GM18499 (cell line): ENCODE data around the gene EDAR.

Experiments
- ATAC-seq: cut with Tn5 transposase; IDR thresholded peaks from one replicate; pipeline ENCODE4 v1.9.1; 2021; ENCODE audit warnings: moderate number of reproducible peaks; ENCODE audit not compliant: insufficient read depth, unreplicated experiment

The EDAR gene

DNA sequence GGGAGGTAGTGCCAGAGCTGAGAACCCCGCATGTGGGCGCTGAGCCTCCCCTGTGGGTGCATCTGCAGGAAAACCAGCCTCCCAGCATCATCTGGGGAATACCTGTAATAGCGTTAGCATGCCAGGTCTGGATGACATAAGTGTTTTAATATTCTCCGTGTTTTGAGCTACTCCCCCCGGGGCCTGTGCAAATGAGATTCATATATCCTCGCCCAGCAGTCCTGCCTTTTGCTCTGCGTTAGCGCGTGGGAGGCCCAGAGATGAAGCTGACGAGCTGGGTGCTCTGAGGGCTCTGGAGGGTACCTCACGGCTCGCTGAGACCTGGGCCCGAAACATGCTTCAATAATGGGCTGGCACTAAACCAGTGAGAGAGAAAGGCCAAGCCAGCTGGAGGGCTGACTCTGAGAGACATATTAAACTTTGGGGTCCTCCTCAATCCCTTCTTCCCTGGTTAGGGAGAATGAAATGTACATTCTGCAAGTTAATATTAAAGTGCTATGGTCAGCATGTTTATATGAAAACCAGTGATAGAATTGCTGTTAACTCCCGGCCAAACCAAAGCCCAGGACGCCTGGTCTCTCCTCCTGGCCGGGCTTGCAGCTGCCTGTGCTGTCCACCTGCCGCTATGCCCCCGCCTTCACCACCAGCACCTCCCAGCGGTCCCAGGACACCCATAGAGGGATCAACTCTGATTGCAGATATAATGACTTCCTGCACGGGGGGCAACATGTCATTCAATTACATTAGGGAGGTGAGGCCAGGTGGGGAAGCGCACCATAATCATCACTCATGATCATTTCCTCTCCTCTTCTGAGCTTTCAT lies 77.0 kb downstream of the EDAR start:
- no peak for ATAC-seq

GRCh38 chr2:108911401-108911800 lies 77.6 kb downstream of the EDAR start:
- ATAC-seq: no peak

DNA sequence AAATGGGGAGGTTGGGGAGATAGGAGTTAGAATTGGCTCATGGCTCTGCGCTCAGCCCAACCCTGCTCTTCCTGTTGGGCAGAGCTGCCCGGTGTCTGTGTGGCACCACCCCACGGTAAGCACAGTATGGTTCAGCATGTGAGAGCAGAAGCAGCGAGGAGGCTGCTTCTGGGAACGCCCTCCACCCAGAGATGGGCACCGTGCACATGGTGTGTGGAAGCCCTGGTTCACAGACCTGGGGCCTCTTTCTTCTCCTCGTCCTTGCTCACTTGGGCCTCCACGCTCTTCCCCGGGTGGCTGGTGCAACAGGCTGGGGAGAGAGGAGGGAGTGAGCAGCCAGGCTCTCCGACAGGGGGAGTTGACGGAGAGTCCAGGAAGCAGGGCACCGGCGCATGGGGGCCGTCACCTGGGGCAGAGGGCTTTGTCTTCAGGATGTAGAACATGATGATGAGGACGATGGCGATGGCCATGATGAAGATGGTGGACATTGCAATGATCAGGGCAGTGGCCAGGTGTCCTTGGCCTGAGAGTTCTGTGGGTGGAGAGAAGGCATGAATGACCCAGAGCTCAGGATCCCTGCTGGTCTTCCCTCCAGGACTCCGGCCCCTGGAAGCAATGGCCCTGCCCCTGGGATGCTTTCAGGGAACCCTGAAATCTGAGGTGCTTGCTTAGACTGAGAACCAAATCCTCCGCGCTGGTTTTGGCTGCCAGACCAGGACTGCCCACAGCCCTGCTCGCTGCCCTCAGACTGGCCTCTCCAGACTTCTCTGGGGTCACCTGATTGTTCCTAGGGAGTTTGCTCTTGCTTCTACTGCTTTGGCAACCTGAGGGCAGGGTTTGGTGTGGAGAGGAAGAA lies 78.3 kb downstream of the EDAR start:
- ATAC-seq: no peak

DNA sequence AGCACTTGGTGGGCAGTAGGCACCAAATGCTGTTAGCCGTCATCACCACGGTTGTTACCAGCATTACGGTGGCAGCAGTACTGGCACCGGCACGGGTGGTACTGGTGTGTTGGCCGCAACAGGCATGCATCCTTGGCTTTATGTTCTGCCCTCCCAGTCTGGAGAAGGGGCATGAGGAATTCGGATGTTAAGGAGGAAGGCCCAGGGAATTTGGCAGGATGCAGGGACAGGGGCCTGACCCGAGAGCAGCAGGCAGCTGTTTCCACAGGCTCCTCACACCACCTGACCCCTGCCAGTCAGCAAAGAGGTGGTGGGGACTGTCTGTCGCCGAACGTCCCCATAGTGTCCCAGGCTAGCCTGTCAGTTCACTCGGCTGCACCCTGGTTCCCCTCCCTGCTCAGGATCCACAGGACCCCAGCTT lies 79.0 kb downstream of the EDAR start:
- ATAC-seq: no peak

- ATAC-seq: no peak
Measured at GRCh38 chr2:108909275-108909823, 79.7 kb downstream of the EDAR start.

DNA sequence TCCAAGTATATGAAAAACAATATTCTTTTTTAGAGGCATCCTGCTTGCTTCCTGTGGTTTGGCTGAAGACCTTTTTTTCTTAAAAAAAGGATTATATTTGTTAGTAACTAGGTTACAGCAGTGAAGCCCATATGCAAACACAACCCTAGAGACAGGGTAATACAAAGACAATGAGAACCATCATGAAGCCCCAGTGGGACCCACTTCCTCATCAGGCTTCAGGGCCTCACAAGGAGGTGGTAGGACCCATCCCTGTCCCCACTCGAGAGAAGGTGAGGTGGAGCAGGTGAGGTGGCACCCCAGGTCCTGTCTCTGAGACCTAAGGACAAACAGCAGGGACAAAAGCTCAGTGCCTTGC lies 80.3 kb downstream of the EDAR start:
- ATAC-seq: no peak

DNA sequence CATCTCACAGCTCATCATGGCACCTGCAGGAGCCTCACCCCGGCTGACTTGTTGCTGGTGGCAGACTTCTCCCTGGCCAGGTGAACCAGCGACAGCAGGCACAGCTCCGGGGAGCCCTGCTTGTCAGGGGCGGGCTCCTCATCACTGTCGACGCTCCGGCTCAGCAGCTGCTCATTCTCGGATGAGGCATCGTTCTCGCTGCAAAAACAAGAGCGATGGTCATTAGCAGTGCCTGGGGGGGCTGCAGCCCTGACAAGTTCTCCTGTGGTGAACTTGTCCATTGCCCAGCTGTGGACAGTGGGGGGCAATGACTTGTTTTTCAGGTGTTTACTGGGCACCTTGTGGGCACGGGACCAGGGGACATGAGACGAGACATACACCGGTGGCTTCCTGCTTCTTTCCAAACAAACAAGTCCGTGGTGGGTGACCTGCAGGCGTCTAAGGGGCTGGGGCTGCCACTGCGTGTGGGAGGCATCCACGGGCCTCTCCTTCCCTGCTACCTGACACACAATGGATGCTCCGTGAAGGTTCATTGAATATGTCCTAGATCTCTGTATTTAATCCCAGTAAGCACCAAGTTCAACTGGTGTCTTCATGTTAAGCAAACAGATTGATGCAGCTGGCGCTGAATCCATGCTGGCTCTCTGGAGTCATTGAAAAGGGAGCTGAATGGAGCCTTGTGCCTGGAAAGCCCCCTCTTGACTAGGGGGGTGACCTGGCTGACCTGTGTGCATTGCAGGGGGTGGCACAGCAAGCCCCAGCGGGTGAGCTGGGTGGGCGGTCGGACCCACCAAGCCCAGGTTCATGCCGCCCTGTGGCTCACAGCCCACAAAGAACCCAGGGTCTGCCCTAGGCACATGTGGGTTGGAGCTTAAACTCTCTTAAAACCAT lies 81.0 kb downstream of the EDAR start:
- ATAC-seq: no peak

DNA sequence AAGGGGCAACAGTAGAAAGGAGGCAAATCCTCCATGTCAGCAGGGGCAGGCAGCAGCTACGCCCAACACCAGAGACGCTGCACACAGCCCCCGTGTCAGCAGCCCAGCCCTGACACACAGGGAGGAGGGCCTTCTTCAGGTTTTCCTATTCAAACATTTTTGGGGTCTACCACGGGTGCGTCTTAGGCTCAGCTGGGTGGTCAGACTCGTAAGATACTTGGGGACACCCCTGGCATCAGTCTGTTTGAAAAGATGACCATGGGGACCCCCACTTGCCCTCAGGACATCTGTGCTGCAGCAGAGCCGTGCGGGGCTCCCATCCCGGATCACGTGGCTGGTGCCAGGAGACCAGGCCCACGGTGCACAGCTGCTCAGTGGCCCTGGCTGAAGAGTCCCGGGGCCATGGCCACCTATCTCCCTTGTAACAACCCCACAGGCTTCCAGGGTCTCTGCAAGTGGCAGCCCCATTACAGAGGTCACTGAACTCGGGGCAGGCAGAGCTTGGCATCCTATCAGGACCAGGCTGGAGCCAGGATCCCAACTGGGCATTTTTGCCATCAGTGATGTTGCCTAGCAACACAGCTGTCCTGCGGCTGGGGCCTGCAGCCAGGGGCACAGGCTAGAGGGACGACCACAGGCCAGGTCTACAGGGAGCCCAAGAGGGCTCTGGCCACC lies 82.5 kb downstream of the EDAR start:
- no peak for ATAC-seq

- no peak for ATAC-seq
Measured at GRCh38 chr2:108905906-108906305, 83.1 kb downstream of the EDAR start.

GRCh38 chr2:108905176-108905575 lies 83.8 kb downstream of the EDAR start:
- ATAC-seq: no peak

- ATAC-seq: no peak
Measured at GRCh38 chr2:108904680-108905079, 84.3 kb downstream of the EDAR start.

DNA sequence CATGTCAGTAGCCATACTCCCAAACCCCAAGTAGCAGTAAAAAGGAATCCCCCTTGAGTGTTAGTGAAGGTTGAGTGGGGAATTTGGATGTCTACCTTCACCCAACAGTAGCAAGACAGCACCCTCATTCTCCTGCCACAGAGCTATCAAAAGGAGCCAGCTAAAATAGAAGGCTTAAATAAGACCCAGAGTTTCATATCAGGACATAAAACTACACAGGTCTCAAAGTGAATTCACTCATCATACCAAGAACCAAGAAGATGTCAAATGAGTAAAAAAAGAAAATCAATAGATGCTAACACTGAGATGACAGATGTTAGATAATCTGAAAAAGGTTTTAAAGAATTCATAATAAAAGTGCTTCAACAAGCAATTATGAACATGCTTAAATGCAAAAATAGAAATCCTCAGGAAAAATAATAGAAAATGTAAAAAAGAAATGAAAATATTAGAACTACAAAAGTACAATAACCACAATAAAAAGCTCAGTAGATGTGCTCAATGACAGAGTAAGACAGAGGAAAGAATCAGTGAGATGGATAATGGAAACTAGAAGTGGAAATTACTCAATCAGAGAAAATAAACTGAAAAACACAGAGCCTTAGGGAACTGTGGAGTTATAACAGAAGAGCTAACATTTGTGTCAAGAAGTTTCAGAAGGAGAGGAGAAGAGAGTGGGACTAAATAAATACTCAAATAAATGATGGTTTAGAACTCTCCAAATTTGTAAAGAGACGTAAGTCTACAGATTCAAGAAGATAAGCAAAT lies 90.5 kb downstream of the EDAR start:
- no peak for ATAC-seq

DNA sequence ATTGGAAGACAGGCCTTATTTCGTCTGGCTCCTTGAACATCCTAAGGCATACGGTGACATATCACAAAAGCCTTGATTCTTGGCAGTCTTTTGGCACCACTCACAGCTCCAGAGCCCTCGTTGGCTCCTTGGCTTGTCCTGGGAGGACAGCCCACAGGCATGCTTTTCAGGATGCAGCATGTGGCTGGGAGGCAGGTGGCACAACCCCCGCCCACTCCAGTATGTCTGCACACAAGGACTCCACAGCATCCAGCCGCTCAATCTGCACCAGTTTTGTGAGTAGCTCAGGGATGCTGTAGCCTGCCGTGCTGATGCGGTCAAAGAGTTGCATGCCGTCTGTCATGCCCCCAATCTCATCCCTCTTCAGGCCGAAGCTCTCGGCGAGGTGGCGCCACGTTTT lies 92.3 kb downstream of the EDAR start:
- ATAC-seq: no peak

GRCh38 chr2:108895188-108895587 lies 93.8 kb downstream of the EDAR start:
- no peak for ATAC-seq

DNA sequence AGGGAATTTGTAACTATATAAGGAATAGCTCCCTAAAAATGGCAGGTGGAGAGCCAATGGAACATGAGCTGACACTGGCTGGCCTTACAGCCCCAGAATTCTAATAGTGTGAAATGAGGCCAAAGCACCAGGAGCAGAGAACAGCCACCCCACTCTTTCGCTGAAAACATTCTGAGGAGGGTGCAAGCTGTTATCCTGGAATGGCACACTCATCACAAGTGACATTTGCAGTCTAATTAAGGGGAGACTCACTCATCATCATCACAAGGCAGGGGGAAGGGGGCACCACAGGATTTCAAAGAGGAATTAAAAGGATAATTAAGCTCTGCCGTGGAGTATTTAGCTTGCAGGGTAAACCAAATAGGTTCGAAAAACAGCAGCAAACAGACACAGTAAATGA lies 94.3 kb downstream of the EDAR start:
- ATAC-seq: no peak

DNA sequence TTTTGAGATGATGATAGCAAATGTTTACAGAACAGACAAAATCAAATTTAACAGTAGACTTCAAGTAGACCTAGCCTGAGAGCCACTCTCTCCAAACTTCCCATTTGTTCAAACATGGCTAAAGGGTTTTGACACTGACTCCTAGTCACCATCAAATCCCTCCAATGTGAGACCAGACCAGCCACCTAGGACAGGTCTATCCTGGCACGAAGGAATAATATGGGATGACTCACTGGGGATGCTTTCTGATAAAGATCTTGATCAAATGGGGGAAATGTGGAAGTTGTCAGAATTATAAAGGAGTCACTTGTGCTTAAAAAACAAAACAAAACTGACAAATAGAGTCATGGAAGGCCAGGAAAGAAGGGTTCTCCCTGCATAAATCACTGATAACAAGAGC lies 95.7 kb downstream of the EDAR start:
- no peak for ATAC-seq

GRCh38 chr2:108889907-108890306 lies 99.1 kb downstream of the EDAR start:
- no peak for ATAC-seq

DNA sequence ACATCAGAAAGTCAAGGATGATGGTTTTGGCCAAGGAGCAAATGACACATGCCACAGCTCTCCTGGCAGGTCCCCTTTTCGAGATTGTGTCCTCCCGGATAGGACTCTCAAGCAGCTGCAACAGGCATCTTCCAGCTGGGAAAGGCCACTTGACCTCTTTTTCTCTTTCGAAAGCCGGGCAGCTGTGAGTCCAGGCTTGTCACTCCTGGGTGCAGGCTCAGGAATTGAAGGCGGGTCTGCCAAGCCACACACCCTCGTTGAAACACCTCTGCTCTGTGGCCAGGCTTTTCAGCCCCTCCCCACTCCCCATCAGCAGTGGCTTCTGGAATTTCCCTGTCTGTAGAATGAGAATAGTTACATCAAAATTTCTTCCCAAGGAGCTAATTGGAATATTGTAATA lies 104.4 kb downstream of the EDAR start:
- no peak for ATAC-seq

GRCh38 chr2:108878276-108878675 lies 110.7 kb downstream of the EDAR start:
- ATAC-seq: no peak
